ENCODE measurements around the gene KRT74.

The KRT74 gene

GRCh38 chr12:52573743-52574142, at the start of gene KRT74:
Gene KRT74, minus strand, starts transcription at chr12:52573843. Its CDS starts 66 bp downstream, at chr12:52573777.
- no peak for DNase-seq (ENCODE audit: extremely low spot score, insufficient read length, low read depth)
- no peak for FAIRE-seq

- no peak for DNase-seq (ENCODE audit: extremely low spot score, insufficient read length, low read depth)
- no peak for FAIRE-seq
Measured at GRCh38 chr12:52622349-52622748, 48.7 kb upstream of the KRT74 start.

GRCh38 chr12:52618866-52619265, 45.2 kb upstream of the KRT74 start:
- DNase-seq (ENCODE audit: extremely low spot score, insufficient read length, low read depth) (no peak), FAIRE-seq (no peak)

GRCh38 chr12:52618216-52618615, 44.6 kb upstream of the KRT74 start, which contains the start of gene KRT73:
Gene KRT73, minus strand, starts transcription at chr12:52618559. Its CDS starts 35 bp downstream, at chr12:52618524.
- no peak for DNase-seq (ENCODE audit: extremely low spot score, insufficient read length, low read depth)
- FAIRE-seq, result no peak

GRCh38 chr12:52617403-52617785, 43.8 kb upstream of the KRT74 start:
- DNase-seq (ENCODE audit: extremely low spot score, insufficient read length, low read depth) (no peak), FAIRE-seq (no peak)

GRCh38 chr12:52616680-52617402, 43.2 kb upstream of the KRT74 start:
- DNase-seq (ENCODE audit: extremely low spot score, insufficient read length, low read depth) (no peak), FAIRE-seq (no peak)

- FAIRE-seq (no peak), DNase-seq (ENCODE audit: extremely low spot score, insufficient read length, low read depth) (no peak)
Measured at GRCh38 chr12:52615912-52616311, 42.3 kb upstream of the KRT74 start.

GRCh38 chr12:52615208-52615868, 41.7 kb upstream of the KRT74 start:
- DNase-seq (ENCODE audit: extremely low spot score, insufficient read length, low read depth) (no peak), FAIRE-seq (no peak)

- FAIRE-seq (no peak), DNase-seq (ENCODE audit: extremely low spot score, insufficient read length, low read depth) (no peak)
Measured at GRCh38 chr12:52614381-52615207, 41.0 kb upstream of the KRT74 start.

- DNase-seq (ENCODE audit: extremely low spot score, insufficient read length, low read depth) (no peak), FAIRE-seq (no peak)
Measured at GRCh38 chr12:52613384-52614030, 39.9 kb upstream of the KRT74 start.

GRCh38 chr12:52612431-52613383, 39.1 kb upstream of the KRT74 start:
- DNase-seq (ENCODE audit: extremely low spot score, insufficient read length, low read depth) (no peak), FAIRE-seq (no peak)

- FAIRE-seq (no peak), DNase-seq (ENCODE audit: extremely low spot score, insufficient read length, low read depth) (no peak)
Measured at GRCh38 chr12:52611080-52611468, 37.4 kb upstream of the KRT74 start.

GRCh38 chr12:52608826-52609630, 35.4 kb upstream of the KRT74 start:
- FAIRE-seq (no peak), DNase-seq (ENCODE audit: extremely low spot score, insufficient read length, low read depth) (no peak)

- FAIRE-seq (no peak), DNase-seq (ENCODE audit: extremely low spot score, insufficient read length, low read depth) (no peak)
Measured at GRCh38 chr12:52608161-52608560, 34.5 kb upstream of the KRT74 start.

- no peak for DNase-seq (ENCODE audit: extremely low spot score, insufficient read length, low read depth)
- FAIRE-seq, result no peak
Measured at GRCh38 chr12:52607314-52607713, 33.7 kb upstream of the KRT74 start.

GRCh38 chr12:52606581-52607218, 33.1 kb upstream of the KRT74 start:
- DNase-seq (ENCODE audit: extremely low spot score, insufficient read length, low read depth) (no peak), FAIRE-seq (no peak)

- FAIRE-seq, result no peak
- DNase-seq (ENCODE audit: extremely low spot score, insufficient read length, low read depth), result no peak
Measured at GRCh38 chr12:52606096-52606495, 32.5 kb upstream of the KRT74 start.

- no peak for FAIRE-seq
- DNase-seq (ENCODE audit: extremely low spot score, insufficient read length, low read depth), result no peak
Measured at GRCh38 chr12:52605542-52605941, 31.9 kb upstream of the KRT74 start.

Measured in GM18507 (cell line).